H1 (cell line): ENCODE measurements around the gene GTF3C5. TPM values are rescaled to one million over a fixed set of nuclear protein-coding genes. Genes with fewer than 3 reads are reported as not detected.

Experiments
- CTCF ChIA-PET: fragments of 300-600 bp; sonication (Branson Sonifier 250); formaldehyde crosslinking; loops from one replicate; lab custom pipeline; 2021; ENCODE audit not compliant: partially characterized antibody; lab: Charles Lee
- POLR2A ChIA-PET: fragments of 300-600 bp; sonication (Branson Sonifier 250); formaldehyde crosslinking; loops from one replicate; lab custom pipeline; 2021; ENCODE audit warnings: inconsistent platforms; ENCODE audit not compliant: partially characterized antibody; lab: Charles Lee
- DNase-seq, 2 experiments: peaks; one replicate each; pipeline versions ENCODE4 v3.0.0 to v3.0.0-alpha.2; 2010 to 2022; ENCODE audit warnings: low spot score in 2 of 2, low read depth in 1 of 2, mixed read lengths in 1 of 2
- FAIRE-seq: peaks from 2 replicates; lab custom pipeline; 2011; peaks lifted over from hg19 to GRCh38; lab: Jason Lieb, UNC
- H2AFZ ChIP-seq: 2 replicates; pipeline ENCODE4 v1.8.1; 2012; ENCODE audit warnings: low read length, inconsistent platforms
- H2AK5ac ChIP-seq: 2 replicates; pipeline ENCODE4 v1.6.1; 2013; ENCODE audit warnings: low read depth, low read length
- H2BK120ac ChIP-seq: replicated peaks from 2 replicates; pipeline ENCODE3; 2013; ENCODE audit warnings: low read depth, low read length, inconsistent platforms
- H2BK12ac ChIP-seq: 2 replicates; pipeline ENCODE4 v1.6.1; 2013; ENCODE audit warnings: low read depth, low read length
- H2BK15ac ChIP-seq: 2 replicates; pipeline ENCODE4 v1.6.1; 2013; ENCODE audit warnings: low read length
- H2BK20ac ChIP-seq: 2 replicates; pipeline ENCODE4 v1.6.1; 2013; ENCODE audit warnings: low read length
- H2BK5ac ChIP-seq: 2 replicates; pipeline ENCODE4 v1.6.1; 2013; ENCODE audit warnings: low read depth, low read length
- H3K14ac ChIP-seq: 2 replicates; pipeline ENCODE4 v1.6.1; 2013; ENCODE audit warnings: inconsistent platforms; ENCODE audit not compliant: insufficient read length
- H3K18ac ChIP-seq: 2 replicates; pipeline ENCODE4 v1.6.1; 2013; ENCODE audit warnings: low read length; ENCODE audit errors: extremely low read depth
- H3K23ac ChIP-seq: 2 replicates; pipeline ENCODE4 v1.6.1; 2013; ENCODE audit warnings: inconsistent platforms; ENCODE audit not compliant: insufficient read length
- H3K23me2 ChIP-seq: 2 replicates; pipeline ENCODE4 v1.6.1; 2013; ENCODE audit warnings: low read depth, low read length
- H3K27ac ChIP-seq: 2 replicates; pipeline ENCODE4 v1.6.1; 2011; ENCODE audit warnings: low read depth, low read length, inconsistent platforms
- H3K27me3 ChIP-seq, 4 experiments: replicated peaks in 1 of 4; 1 replicate in 1 of 4; 2 replicates in 3 of 4; pipeline versions ENCODE4 v1.6.1 to v1.8.1; 2011 to 2013; ENCODE audit warnings: low read length in 3 of 4, mild to moderate bottlenecking in 3 of 4, inconsistent platforms in 2 of 4, mixed read lengths in 2 of 4, moderate library complexity in 1 of 4; ENCODE audit not compliant: control insufficient read depth in 3 of 4, insufficient read depth in 3 of 4; ENCODE audit errors: extremely low read depth in 1 of 4
- H3K36me3 ChIP-seq, 4 experiments: 2 replicates each; pipeline versions ENCODE4 v1.6.1 to v1.8.1; 2011 to 2013; ENCODE audit warnings: mild to moderate bottlenecking in 4 of 4, low read length in 3 of 4, moderate library complexity in 2 of 4, control low read depth in 1 of 4, inconsistent platforms in 1 of 4; ENCODE audit not compliant: insufficient read depth in 4 of 4, control insufficient read depth in 2 of 4
- H3K4ac ChIP-seq: replicated peaks from 2 replicates; pipeline ENCODE3; 2013; ENCODE audit warnings: low read length, low read depth, mixed read lengths, inconsistent platforms; ENCODE audit not compliant: insufficient read length
- H3K4me1 ChIP-seq, 4 experiments: replicated peaks in 1 of 4; 1 replicate in 1 of 4; 2 replicates in 3 of 4; pipeline versions ENCODE4 v1.6.1 to v1.8.1; 2011 to 2013; ENCODE audit warnings: low read length in 3 of 4, inconsistent platforms in 2 of 4, mixed read lengths in 1 of 4; ENCODE audit not compliant: insufficient read depth in 4 of 4, control insufficient read depth in 3 of 4
- H3K4me2 ChIP-seq, 2 experiments: 2 replicates each; pipeline versions ENCODE4 v1.6.1 to v1.8.1; 2011 to 2013; ENCODE audit warnings: low read depth in 2 of 2, low read length in 2 of 2, control low read depth in 1 of 2, inconsistent platforms in 1 of 2, mild to moderate bottlenecking in 1 of 2; ENCODE audit not compliant: insufficient read depth in 1 of 2
- H3K4me3 ChIP-seq, 4 experiments: fragments of 200-600, 300-600 bp in 1 of 4; sonication (generic), shearing (Covaris generic), sonication (Bioruptor Twin) in 1 of 4; 2 replicates each; pipeline versions ENCODE4 v1.5.1 to v1.8.1; 2011 to 2016; ENCODE audit warnings: low read length in 4 of 4, low read depth in 3 of 4, control low read depth in 2 of 4, inconsistent platforms in 2 of 4, mild to moderate bottlenecking in 2 of 4, mixed read lengths in 1 of 4, moderate library complexity in 1 of 4; ENCODE audit not compliant: insufficient read depth in 2 of 4; ENCODE audit errors: extremely low read depth in 1 of 4
- H3K56ac ChIP-seq: replicated peaks from 2 replicates; pipeline ENCODE3; 2013; ENCODE audit warnings: low read depth, mild to moderate bottlenecking, mixed read lengths, low read length, inconsistent platforms; ENCODE audit not compliant: insufficient read length
- H3K79me1 ChIP-seq: 2 replicates; pipeline ENCODE4 v1.6.1; 2013; ENCODE audit warnings: low read depth, low read length, control low read depth
- H3K79me2 ChIP-seq, 2 experiments: 2 replicates each; pipeline versions ENCODE4 v1.6.1 to v1.8.1; 2012 to 2013; ENCODE audit warnings: low read length in 2 of 2, mild to moderate bottlenecking in 2 of 2, inconsistent platforms in 1 of 2; ENCODE audit not compliant: insufficient read depth in 2 of 2, control insufficient read depth in 1 of 2
- H3K9ac ChIP-seq, 4 experiments: replicated peaks in 1 of 4; 1 replicate in 1 of 4; 2 replicates in 3 of 4; pipeline versions ENCODE4 v1.6.1 to v1.8.1; 2011 to 2013; ENCODE audit warnings: low read depth in 3 of 4, low read length in 3 of 4, control low read depth in 2 of 4, mild to moderate bottlenecking in 2 of 4, moderate library complexity in 2 of 4, inconsistent platforms in 1 of 4; ENCODE audit errors: extremely low read depth in 1 of 4
- H3K9me3 ChIP-seq, 2 experiments: 2 replicates each; pipeline versions ENCODE4 v1.6.1 to v1.8.1; 2012 to 2013; ENCODE audit warnings: mild to moderate bottlenecking in 2 of 2, moderate library complexity in 2 of 2, control low read depth in 1 of 2, inconsistent platforms in 1 of 2, low read depth in 1 of 2, low read length in 1 of 2, mixed read lengths in 1 of 2; ENCODE audit not compliant: insufficient read depth in 2 of 2
- H4K20me1 ChIP-seq, 2 experiments: replicated peaks in 1 of 2; 2 replicates each; pipeline versions ENCODE3 to v1.8.1; 2011 to 2013; ENCODE audit warnings: inconsistent platforms in 2 of 2, low read length in 2 of 2, mild to moderate bottlenecking in 1 of 2; ENCODE audit not compliant: insufficient read depth in 2 of 2, control insufficient read depth in 1 of 2
- H4K5ac ChIP-seq: 2 replicates; pipeline ENCODE4 v1.6.1; 2013; ENCODE audit warnings: low read length, low read depth, mixed read lengths, inconsistent platforms; ENCODE audit not compliant: insufficient read length
- H4K8ac ChIP-seq: 2 replicates; pipeline ENCODE4 v1.8.0; 2013; ENCODE audit warnings: mild to moderate bottlenecking, moderate library complexity, low read length, inconsistent platforms; ENCODE audit not compliant: insufficient read depth; ENCODE audit errors: extremely low read depth
- H4K91ac ChIP-seq: replicated peaks from 2 replicates; pipeline ENCODE3; 2013; ENCODE audit warnings: low read length, mixed read lengths, inconsistent platforms; ENCODE audit not compliant: insufficient read length
- BACH1 ChIP-seq: IDR thresholded peaks from 2 replicates; pipeline ENCODE4 v1.6.1; 2012; ENCODE audit warnings: low read length, improper control_type of control experiment
- BCL11A ChIP-seq, 2 experiments: IDR thresholded peaks; one replicate each; pipeline ENCODE4 v1.6.1; 2011; ENCODE audit warnings: low read depth in 2 of 2, low read length in 2 of 2, mild to moderate bottlenecking in 2 of 2
- CBX8 ChIP-seq: fragments of 300-800, 300-1000 bp; sonication (generic); IDR thresholded peaks from 2 replicates; pipeline ENCODE4 v1.7.1; 2016; ENCODE audit warnings: low read depth, low read length, borderline replicate concordance
- CHD1 ChIP-seq: IDR thresholded peaks from 2 replicates; pipeline ENCODE4 v1.6.1; 2012; ENCODE audit warnings: low read depth, low read length, improper control_type of control experiment
- CTBP2 ChIP-seq: IDR thresholded peaks from 2 replicates; pipeline ENCODE4 v1.7.0; 2011; ENCODE audit warnings: borderline replicate concordance, mild to moderate bottlenecking, moderate library complexity, mixed read lengths, low read length; ENCODE audit not compliant: insufficient read depth, insufficient read length
- FOSL1 ChIP-seq: IDR thresholded peaks from 2 replicates; pipeline ENCODE4 v1.6.1; 2011; ENCODE audit warnings: mild to moderate bottlenecking, low read depth, low read length, moderate library complexity; ENCODE audit not compliant: insufficient read depth
- GTF2F1 ChIP-seq: IDR thresholded peaks from 2 replicates; pipeline ENCODE4 v1.6.1; 2012; ENCODE audit warnings: low read depth, low read length, improper control_type of control experiment, borderline replicate concordance
- HDAC2 ChIP-seq, 2 experiments: fragments of 300-600 bp in 1 of 2; sonication (generic) in 1 of 2; IDR thresholded peaks; 2 replicates each; pipeline ENCODE4 v1.6.1; 2011 to 2012; ENCODE audit warnings: low read depth in 2 of 2, low read length in 2 of 2, mild to moderate bottlenecking in 2 of 2, moderate library complexity in 2 of 2, borderline replicate concordance in 1 of 2, inconsistent platforms in 1 of 2
- RFX5 ChIP-seq: IDR thresholded peaks from 2 replicates; pipeline ENCODE4 v1.6.1; 2011; ENCODE audit warnings: low read depth, low read length, improper control_type of control experiment, borderline replicate concordance
- SIRT6 ChIP-seq: IDR thresholded peaks from one replicate; pipeline ENCODE4 v1.7.1; 2012; ENCODE audit warnings: low read length, inconsistent platforms
- SP1 ChIP-seq: IDR thresholded peaks from 2 replicates; pipeline ENCODE4 v1.6.1; 2011; ENCODE audit warnings: low read depth, low read length
- SUZ12 ChIP-seq: fragments of 200-600 bp; sonication (generic); IDR thresholded peaks from 2 replicates; pipeline ENCODE4 v1.6.1; 2012; ENCODE audit warnings: mild to moderate bottlenecking, inconsistent platforms, low read length, moderate library complexity, mixed read lengths
- TCF12 ChIP-seq: IDR thresholded peaks from 2 replicates; pipeline ENCODE4 v1.6.1; 2011; ENCODE audit warnings: low read depth, mild to moderate bottlenecking, low read length
- TEAD4 ChIP-seq: IDR thresholded peaks from 2 replicates; pipeline ENCODE4 v1.6.1; 2012; ENCODE audit warnings: low read depth, low read length, inconsistent platforms, mixed read lengths
- YY1 ChIP-seq: IDR thresholded peaks from 2 replicates; pipeline ENCODE4 v1.6.1; 2011; ENCODE audit warnings: low read depth, mild to moderate bottlenecking, low read length
- WGBS, 2 experiments: shearing (Covaris generic) in 1 of 2; methylation state at CpG; one replicate each; pipeline versions ENCODE4 v1.1.6 to v1.1.7; 2013 to 2015; ENCODE audit warnings: low lambda C conversion rate in 2 of 2, mixed read lengths in 2 of 2, inconsistent platforms in 1 of 2, low coverage in 1 of 2, missing lambda C conversion rate in 1 of 2; ENCODE audit not compliant: insufficient replicate concordance in 2 of 2, insufficient coverage in 1 of 2, insufficient read length in 1 of 2; ENCODE audit errors: extremely low coverage in 1 of 2, missing lambda C conversion rate in 1 of 2; 5-methylcytosine and 5-hydroxymethylcytosine counted together
- polyA plus RNA-seq, 7 experiments: library from polyadenylated mRNA; depleted of rRNA in 3 of 7; stranded (reverse) in 5 of 7; unstranded in 2 of 7; fragments of >200 nt in 5 of 7; fragments of 200-250 nt in 2 of 7; gene quantifications; 1 replicate in 5 of 7; 2 replicates in 1 of 7; 4 replicates in 1 of 7; pipeline versions ENCODE4 v1.2.1 to v1.2.3, GENCODE V29; 2011 to 2013; ENCODE audit warnings: missing spikeins in 2 of 7, mixed read lengths in 2 of 7
- total RNA-seq: library from RNA; stranded (reverse); fragmentation: NEBNext Ultra II Directional; extraction: Animal tissue kit (Norgen Biotek cat#: 25700); gene quantifications from 2 replicates; pipeline ENCODE4 v1.2.1, GENCODE V29; 2021

Gene GTF3C5
- total and polyA plus RNA-seq, 2 of the 8 experiments (the other 6 are each of a cell fraction or from before 2014, with no cell fraction given): 78.7 to 87.1 TPM

- Histone ChIP-seq H3K9me3 (no peaks in the 10 kb centered on the region), H3K18ac (no peak overlapping the region), H4K5ac (no peak overlapping the region), H2BK20ac (no peak overlapping the region), H2BK120ac (no peak overlapping the region), H3K79me2 (no peaks in the 10 kb centered on the region), H3K36me3 (peaks cover 15 to 37% (median 29%) of the 10 kb centered on the region in 4 experiments; a peak in 7 of 8 replicates), H3K4ac (no peak overlapping the region), H2BK5ac (no peak overlapping the region), H2BK15ac (no peak overlapping the region), H3K23me2 (no peaks in the 10 kb centered on the region), H3K4me1 (peaks cover 6 to 23% (median 13%) of the 10 kb centered on the region in 4 experiments), H4K20me1 (peaks cover 0 to 6% of the 10 kb centered on the region in 2 experiments), H3K4me2 (no peak overlapping the region), H3K27ac (no peak overlapping the region), H2BK12ac (no peak overlapping the region), H3K14ac (no peak overlapping the region), H3K23ac (no peak overlapping the region), H3K56ac (no peak overlapping the region), H2AK5ac (no peak overlapping the region), H2AFZ (no peak overlapping the region), H4K91ac (no peak overlapping the region), H3K4me3 (no peak overlapping the region), H3K9ac (no peak overlapping the region), H4K8ac (no peak overlapping the region), H3K27me3 (no peaks in the 10 kb centered on the region), H3K79me1 (0 out of 2 replicates have a peak, but pooled peaks cover 2% of the 10 kb centered on the region)
- FAIRE-seq: no peak
- POLR2A ChIA-PET: interaction anchor here (1.0 to 1.3 kb wide), 2 partner anchors 10 to 23 kb away, joined by 3 read pairs; no protein-coding TSS in a partner anchor
- 94% methylated on average over 6 of the region's 12 CpGs; no CpG with 5 or more reads in 1 of the 2 experiments for WGBS, 2 experiments
- DNase-seq: no peak
- CTCF ChIA-PET: interaction anchor here (0.5 to 1.8 kb wide), 4 partner anchors 17 to 129 kb away, joined by 3 to 7 read pairs (median 6); no protein-coding TSS in a partner anchor
- TF ChIP-seq CTBP2 (no peak), GTF2F1 (no peak), BCL11A (IDR thresholded peaks at IDR 0.05; ENCODE audit: low read depth in 2 of 2, low read length in 2 of 2) (no peak), RFX5 (no peak), FOSL1 (no peak), SUZ12 (no peak), BACH1 (no peak), TCF12 (no peak), YY1 (no peak), CBX8 (no peak), CHD1 (no peak), SIRT6 (no peak), SP1 (no peak), HDAC2 (IDR thresholded peaks at IDR 0.05; ENCODE audit: borderline replicate concordance in 1 of 2, low read depth in 2 of 2, low read length in 2 of 2) (no peak), TEAD4 (no peak)
These were observed 26.8 kb downstream of the GTF3C5 start for GRCh38 chr9:133057553-133057952.
